ENCODE measurements around the gene PLEKHG4B. TPM values are rescaled to one million over a fixed set of nuclear protein-coding genes. Genes with fewer than 3 reads are reported as not detected.
A peak's percentile ranks its signal among the peaks of the same experiment; 100 is the strongest.

PLEKHG4B gene
- 0.10 to 0.12 TPM in 2 of 3 replicates, not detected in the other for polyA plus RNA-seq
- not detected for polyA plus RNA-seq (2011; ENCODE audit: low read depth)
- 0.05 TPM in 1 of 2 replicates, not detected in the other for polyA plus RNA-seq (2011; cell fraction: cytosol; rRNA removed)
- 0.09 and 0.13 TPM in 2 replicates for polyA plus RNA-seq (2011; cell fraction: nucleus; rRNA removed)
- polyA plus RNA-seq (2012; ENCODE audit: low replicate concordance): 0.09 TPM in 1 of 2 replicates, not detected in the other
- polyA minus RNA-seq: 0.03 to 1.4 TPM in 2 of 3 replicates, not detected in the other
- not detected for polyA minus RNA-seq (2011; cell fraction: cytosol; rRNA and poly(A)+ RNA removed)
- not detected in 2 replicates for polyA minus RNA-seq (2011; cell fraction: nucleus; rRNA and poly(A)+ RNA removed)

GRCh38 chr5:91556-92263, at the start of gene PLEKHG4B:
Gene PLEKHG4B (plus strand): TSS chr5:92168. CDS start chr5:92232, 64 bp downstream.
- peaks cover 71% of the 10 kb centered on the region for H3K27me3 ChIP-seq (ENCODE audit: control insufficient read depth, extremely low read depth, insufficient read depth, low read length)
- no peak within 1 kb of the TSS for H3K27ac ChIP-seq (ENCODE audit: control insufficient read depth, insufficient read depth, low read length)
- DNase-seq (ENCODE audit: low read depth, low spot score): no peak
- peak; percentile 93 for TF ChIP-seq EZH2 (IDR thresholded peaks at IDR 0.05; ENCODE audit: low read length)
- TF ChIP-seq CTCF (optimal IDR thresholded peaks at IDR 0.05 in 1 of 3, IDR thresholded peaks at IDR 0.05 in 1 of 3, conservative IDR thresholded peaks at IDR 0.05 in 1 of 3; ENCODE audit: extremely low read depth in 1 of 3, insufficient read depth in 2 of 3, low read length in 3 of 3): no peak
- no peaks in the 10 kb centered on the region for H3K9me3 ChIP-seq (ENCODE audit: control insufficient read depth, low read depth, low read length)
- H3K9ac ChIP-seq (ENCODE audit: control insufficient read depth, extremely low read depth, insufficient read depth, low read length): no peak within 1 kb of the TSS
- H2AFZ ChIP-seq (ENCODE audit: control insufficient read depth, low read length): no peak within 1 kb of the TSS
- H3K9me1 ChIP-seq (ENCODE audit: control insufficient read depth, extremely low read depth, insufficient read depth, low read length): no peaks in the 10 kb centered on the region
- H3K4me3 ChIP-seq (ENCODE audit: control insufficient read depth in 2 of 3, extremely low read depth in 1 of 3, insufficient read depth in 2 of 3, low read depth in 1 of 3, low read length in 3 of 3): peak within 1 kb of the TSS in 1 of 3 experiments; percentile 25
- H3K4me2 ChIP-seq (ENCODE audit: control insufficient read depth, extremely low read depth, insufficient read depth, low read depth, low read length): peak within 1 kb of the TSS; percentile 22
- H3K79me2 ChIP-seq (ENCODE audit: control insufficient read depth, insufficient read depth, low read length): no peaks in the 10 kb centered on the region
- H4K20me1 ChIP-seq (ENCODE audit: control insufficient read depth, extremely low read depth, insufficient read depth, low read length): no peaks in the 10 kb centered on the region
- no peak for FAIRE-seq
- H3K4me1 ChIP-seq (ENCODE audit: control insufficient read depth, extremely low read depth, insufficient read depth, low read length): no peaks in the 10 kb centered on the region
- no peaks in the 10 kb centered on the region for H3K36me3 ChIP-seq (ENCODE audit: control insufficient read depth in 2 of 2, extremely low read depth in 1 of 2, insufficient read depth in 2 of 2, low read length in 2 of 2)
- dilution Hi-C loops (cut with MboI; ENCODE audit: extremely low pct_ligation_motif_present, low sequenced_read_pairs): no loop called here

GRCh38 chr5:42250-42649, 49.7 kb upstream of the PLEKHG4B start:
- Histone ChIP-seq H3K4me3 (ENCODE audit: control insufficient read depth in 2 of 3, extremely low read depth in 1 of 3, insufficient read depth in 2 of 3, low read depth in 1 of 3, low read length in 3 of 3) (no peak overlapping the region), H3K4me1 (ENCODE audit: control insufficient read depth, extremely low read depth, insufficient read depth, low read length) (peaks cover 9% of the 10 kb centered on the region), H4K20me1 (ENCODE audit: control insufficient read depth, extremely low read depth, insufficient read depth, low read length) (no peaks in the 10 kb centered on the region), H3K9me3 (ENCODE audit: control insufficient read depth, low read depth, low read length) (no peaks in the 10 kb centered on the region), H3K36me3 (ENCODE audit: control insufficient read depth in 2 of 2, extremely low read depth in 1 of 2, insufficient read depth in 2 of 2, low read length in 2 of 2) (no peaks in the 10 kb centered on the region), H3K9me1 (ENCODE audit: control insufficient read depth, extremely low read depth, insufficient read depth, low read length) (no peaks in the 10 kb centered on the region), H3K27me3 (ENCODE audit: control insufficient read depth, extremely low read depth, insufficient read depth, low read length) (peaks cover 19% of the 10 kb centered on the region), H3K79me2 (ENCODE audit: control insufficient read depth, insufficient read depth, low read length) (no peaks in the 10 kb centered on the region), H3K9ac (ENCODE audit: control insufficient read depth, extremely low read depth, insufficient read depth, low read length) (no peak overlapping the region), H3K27ac (ENCODE audit: control insufficient read depth, insufficient read depth, low read length) (no peak overlapping the region), H2AFZ (ENCODE audit: control insufficient read depth, low read length) (no peak overlapping the region), H3K4me2 (ENCODE audit: control insufficient read depth, extremely low read depth, insufficient read depth, low read depth, low read length) (no peak overlapping the region)
- DNase-seq (ENCODE audit: low read depth, low spot score) (no peak), FAIRE-seq (no peak)
- peak; percentile 46 to 69 (median 61) for TF ChIP-seq CTCF (optimal IDR thresholded peaks at IDR 0.05 in 1 of 3, IDR thresholded peaks at IDR 0.05 in 1 of 3, conservative IDR thresholded peaks at IDR 0.05 in 1 of 3; ENCODE audit: extremely low read depth in 1 of 3, insufficient read depth in 2 of 3, low read length in 3 of 3)
- TF ChIP-seq EZH2 (IDR thresholded peaks at IDR 0.05; ENCODE audit: low read length): no peak
- dilution Hi-C loops (cut with MboI; ENCODE audit: extremely low pct_ligation_motif_present, low sequenced_read_pairs): no loop called here

Data from keratinocyte (primary cell).